Astrocyte of the spinal cord (primary cell): ENCODE results near the gene IFIT1B.
A peak's percentile ranks its signal among the peaks of the same experiment; 100 is the strongest.

ENCODE experiments used
- DNase-seq: peaks from one replicate; pipeline ENCODE4 v3.0.0; 2011; ENCODE audit warnings: low read depth, low spot score
- H3K4me3 ChIP-seq: 2 replicates; pipeline ENCODE4 v1.5.1; 2011; ENCODE audit warnings: low read depth, mild to moderate bottlenecking, low read length, moderate library complexity
- CTCF ChIP-seq: IDR thresholded peaks from 2 replicates; pipeline ENCODE4 v1.5.1; 2012; ENCODE audit warnings: low read depth, mild to moderate bottlenecking, low read length, inconsistent platforms
- in situ Hi-C: cut with HindIII; loops from 2 replicates; pipeline ENCODE4 v1.10.0; 2017; ENCODE audit warnings: low sequenced_read_pairs

Gene IFIT1B

DNA sequence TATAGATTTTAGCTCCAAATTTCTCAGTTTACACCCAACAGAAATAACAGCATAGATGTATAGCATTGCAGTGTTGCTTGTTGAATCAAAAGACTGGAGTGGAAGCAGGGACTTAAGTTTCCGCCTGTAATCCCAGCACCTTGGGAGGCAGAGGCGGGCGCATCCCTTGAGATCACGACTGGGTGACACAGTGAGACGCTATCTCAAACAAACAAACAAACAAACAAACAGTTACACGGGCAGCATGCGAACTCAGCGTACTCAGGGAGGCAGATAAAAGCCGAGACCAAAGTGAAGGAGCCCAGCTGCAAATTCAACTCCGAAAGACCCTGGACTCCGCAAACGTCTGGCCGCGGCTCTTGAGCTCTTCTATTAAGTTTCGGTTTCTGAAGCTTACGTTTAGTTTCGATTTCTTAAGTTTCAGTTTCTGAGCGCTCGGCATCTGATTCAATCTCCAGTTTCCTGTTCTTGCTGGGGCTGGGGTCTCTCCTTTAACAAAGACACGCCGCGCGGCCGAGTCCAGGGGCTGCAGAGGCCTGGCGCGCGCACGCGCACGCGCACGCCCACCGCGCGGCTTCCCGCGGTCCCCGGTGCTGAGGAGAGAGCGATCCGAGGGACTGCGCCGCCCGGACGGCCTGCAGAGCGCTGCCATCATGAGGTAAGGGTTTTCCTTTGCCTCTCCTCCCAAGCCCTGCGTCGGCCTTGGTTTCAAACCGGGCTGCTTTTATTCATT, 36.5 kb downstream of the IFIT1B start, which contains the start of gene IFIT5:
TSS of gene IFIT5 (plus strand) at position 423 of the 733 bp plus-strand sequence. CDS start at position 654, 231 bp downstream.
- TF ChIP-seq CTCF = no peak
- in situ Hi-C loops = no loop called here
- H3K4me3 ChIP-seq = peak within 1 kb of the TSS; percentile 71
- peak; percentile 80 for DNase-seq

- H3K4me3 ChIP-seq = peak overlapping the region; percentile 71
- in situ Hi-C loops = no loop called here
- DNase-seq = peak; percentile 43
- no peak for TF ChIP-seq CTCF
Observed at GRCh38 chr10:89414879-89415821, 37.3 kb downstream of the IFIT1B start.

- in situ Hi-C loops = no loop called here
- no peak for DNase-seq
- no peak for TF ChIP-seq CTCF
- H3K4me3 ChIP-seq = no peak overlapping the region
Observed at GRCh38 chr10:89416465-89416864, 38.6 kb downstream of the IFIT1B start.

GRCh38 chr10:89419548-89419947, 41.7 kb downstream of the IFIT1B start:
- TF ChIP-seq CTCF = peak; percentile 62
- peak; percentile 33 for DNase-seq
- in situ Hi-C loops = no loop called here
- H3K4me3 ChIP-seq = no peak overlapping the region

GRCh38 chr10:89421018-89421476, 43.2 kb downstream of the IFIT1B start:
- DNase-seq = no peak
- no peak for TF ChIP-seq CTCF
- in situ Hi-C loops = no loop called here
- H3K4me3 ChIP-seq = no peak overlapping the region

DNA sequence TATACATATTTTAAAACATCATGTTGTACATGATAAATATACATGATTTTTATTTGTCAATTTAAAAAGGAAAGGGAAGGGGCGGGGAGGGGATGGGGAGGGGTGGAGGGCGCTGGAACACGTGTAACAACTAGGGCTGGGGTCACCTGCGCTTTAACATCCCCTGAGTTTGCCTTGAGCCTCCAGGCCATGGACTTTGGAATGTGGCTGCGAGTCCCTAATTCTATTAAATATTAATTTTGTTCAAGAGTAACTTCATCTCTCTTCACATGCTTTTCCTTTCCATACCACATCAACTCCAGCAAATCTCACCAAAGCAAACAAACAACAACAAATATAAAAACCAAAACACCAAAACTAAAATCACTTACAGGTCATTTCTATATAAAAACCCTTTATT, 47.1 kb downstream of the IFIT1B start:
- no peak for DNase-seq
- H3K4me3 ChIP-seq = no peak overlapping the region
- no peak for TF ChIP-seq CTCF
- in situ Hi-C loops = no loop called here
